Endodermal cell (in vitro differentiated cells): Measurements from ENCODE around the gene GNAL. TPM values are rescaled to one million over a fixed set of nuclear protein-coding genes. Genes with fewer than 3 reads are reported as not detected.

ENCODE experiments used
- DNase-seq: peaks from one replicate; pipeline ENCODE4 v3.0.0-alpha.2; 2017
- H3K27ac ChIP-seq: 2 replicates; pipeline ENCODE4 v1.5.1; 2013; ENCODE audit warnings: mild to moderate bottlenecking, low read depth, low read length, moderate library complexity
- H3K27me3 ChIP-seq: 2 replicates; pipeline ENCODE4 v1.6.1; 2013; ENCODE audit warnings: mild to moderate bottlenecking, low read length, moderate library complexity; ENCODE audit not compliant: insufficient read depth, control insufficient read depth, poor library complexity, severe bottlenecking
- H3K36me3 ChIP-seq: 2 replicates; pipeline ENCODE4 v1.7.0; 2013; ENCODE audit warnings: mild to moderate bottlenecking, low read length, moderate library complexity; ENCODE audit not compliant: control insufficient read depth, insufficient read depth
- H3K4me1 ChIP-seq: one replicate; pipeline ENCODE4 v1.7.0; 2013; ENCODE audit warnings: low read length; ENCODE audit not compliant: control insufficient read depth, insufficient read depth
- H3K4me3 ChIP-seq: 2 replicates; pipeline ENCODE4 v1.5.1; 2013; ENCODE audit warnings: mild to moderate bottlenecking, low read length, moderate library complexity
- H3K9ac ChIP-seq: 2 replicates; pipeline ENCODE4 v1.6.1; 2013; ENCODE audit warnings: mild to moderate bottlenecking, low read length, moderate library complexity; ENCODE audit not compliant: poor library complexity, severe bottlenecking; ENCODE audit errors: extremely low read depth
- H3K9me3 ChIP-seq: 2 replicates; pipeline ENCODE4 v1.6.1; 2013; ENCODE audit warnings: mild to moderate bottlenecking, low read length, moderate library complexity; ENCODE audit not compliant: control insufficient read depth
- H3K27ac Mint-ChIP-seq: 2 replicates; pipeline ENCODE4 v1.8.0; 2020; ENCODE audit warnings: mixed read lengths
- H3K27me3 Mint-ChIP-seq: 2 replicates; pipeline ENCODE4 v1.8.0; 2021; ENCODE audit warnings: mild to moderate bottlenecking, mixed read lengths; ENCODE audit not compliant: insufficient read depth
- H3K36me3 Mint-ChIP-seq: 2 replicates; pipeline ENCODE4 v1.8.0; 2020; ENCODE audit warnings: low read depth, mixed read lengths
- H3K4me1 Mint-ChIP-seq: 2 replicates; pipeline ENCODE4 v1.8.0; 2020; ENCODE audit warnings: mixed read lengths
- H3K4me3 Mint-ChIP-seq: 2 replicates; pipeline ENCODE4 v1.8.0; 2020; ENCODE audit warnings: mild to moderate bottlenecking, moderate library complexity, mixed read lengths
- H3K9me3 Mint-ChIP-seq: 2 replicates; pipeline ENCODE4 v1.8.0; 2020; ENCODE audit warnings: mild to moderate bottlenecking, mixed read lengths
- CTCF ChIP-seq: fragments of 200-600 bp; sonication (generic); conservative IDR thresholded peaks from 2 replicates; pipeline ENCODE4 v1.5.0; 2021; ENCODE audit warnings: antibody characterized with exemption, mild to moderate bottlenecking
- WGBS, 2 experiments: methylation state at CpG; one replicate each; pipeline versions ENCODE4 v1.1.5 to v1.1.7; 2013; ENCODE audit warnings: missing lambda C conversion rate in 2 of 2, mixed read lengths in 1 of 2; ENCODE audit not compliant: insufficient coverage in 1 of 2, insufficient read length in 1 of 2; 5-methylcytosine and 5-hydroxymethylcytosine counted together
- total RNA-seq, 2 donors: library from RNA; stranded (reverse); fragmentation: NEBNext Ultra II Directional in 1 of 2; extraction: Animal tissue kit (Norgen Biotek cat#: 25700) in 1 of 2; gene quantifications; 2 replicates in 1 of 2; 3 replicates in 1 of 2; pipeline ENCODE4 v1.2.1, GENCODE V29; 2021

The GNAL gene
- total RNA-seq, 2 donors from 2014 or later = 37.9 to 58.2 TPM

GRCh38 chr18:11757084-11757590 lies 68.1 kb downstream of the GNAL start:
- Histone ChIP-seq H3K9me3 (no peaks in the 10 kb centered on the region), H3K27me3 (no peaks in the 10 kb centered on the region), H3K36me3 (peaks cover 34% of the 10 kb centered on the region), H3K9ac (no peak overlapping the region), H3K4me1 (no peaks in the 10 kb centered on the region), H3K4me3 (no peak overlapping the region), H3K27ac (no peak overlapping the region)
- no peak for TF ChIP-seq CTCF
- no peak for DNase-seq
- Mint-ChIP-seq H3K27ac (no peak overlapping the region), H3K4me3 (no peak overlapping the region), H3K27me3 (peaks cover 1% of the 10 kb centered on the region), H3K9me3 (no peaks in the 10 kb centered on the region), H3K36me3 (peaks cover 57% of the 10 kb centered on the region), H3K4me1 (peaks cover 9% of the 10 kb centered on the region)
- WGBS, 2 experiments = 88 to 98% methylated on average over 5 of the region's 5 CpGs

GRCh38 chr18:11759456-11759855 lies 70.4 kb downstream of the GNAL start:
- DNase-seq = no peak
- TF ChIP-seq CTCF = no peak
- 96% methylated on average over 10 of the region's 10 CpGs for WGBS, 2 experiments
- no peaks in the 10 kb centered on the region for H3K27me3 Mint-ChIP-seq
- H3K27ac Mint-ChIP-seq = no peak overlapping the region
- no peak overlapping the region for H3K4me3 Mint-ChIP-seq
- peaks cover 65% of the 10 kb centered on the region for H3K36me3 Mint-ChIP-seq
- no peaks in the 10 kb centered on the region for H3K9me3 Mint-ChIP-seq
- H3K36me3 ChIP-seq = peaks cover 46% of the 10 kb centered on the region
- no peaks in the 10 kb centered on the region for H3K9me3 ChIP-seq
- H3K4me1 Mint-ChIP-seq = peaks cover 3% of the 10 kb centered on the region
- no peaks in the 10 kb centered on the region for H3K4me1 ChIP-seq
- H3K4me3 ChIP-seq = no peak overlapping the region
- no peak overlapping the region for H3K9ac ChIP-seq
- no peak overlapping the region for H3K27ac ChIP-seq
- no peaks in the 10 kb centered on the region for H3K27me3 ChIP-seq

GRCh38 chr18:11760498-11761167 lies 71.6 kb downstream of the GNAL start:
- no peak for DNase-seq
- Histone ChIP-seq H3K4me1 (no peaks in the 10 kb centered on the region), H3K27me3 (no peaks in the 10 kb centered on the region), H3K9ac (no peak overlapping the region), H3K4me3 (no peak overlapping the region), H3K36me3 (peaks cover 43% of the 10 kb centered on the region), H3K27ac (no peak overlapping the region), H3K9me3 (no peaks in the 10 kb centered on the region)
- no peak overlapping the region for H3K4me3 Mint-ChIP-seq
- peaks cover 63% of the 10 kb centered on the region for H3K36me3 Mint-ChIP-seq
- no peak overlapping the region for H3K27ac Mint-ChIP-seq
- no peak for TF ChIP-seq CTCF
- no peaks in the 10 kb centered on the region for H3K9me3 Mint-ChIP-seq
- 93 to 100% methylated on average over 5 to 7 of the region's 7 CpGs for WGBS, 2 experiments
- H3K27me3 Mint-ChIP-seq = no peaks in the 10 kb centered on the region
- peaks cover 3% of the 10 kb centered on the region for H3K4me1 Mint-ChIP-seq
